ENCODE measurements around the gene ANKEF1.

GRCh38 chr20:10077081-10077471 lies 42.3 kb downstream of the ANKEF1 start:
- TF ChIP-seq CTCF (IDR thresholded peaks at IDR 0.05), result no peak
- no peak for TF ChIP-seq POLR2A (IDR thresholded peaks at IDR 0.05)
